Measurements from ENCODE around the gene ZFYVE28. TPM values are rescaled to one million over a fixed set of nuclear protein-coding genes. Genes with fewer than 3 reads are reported as not detected.

ZFYVE28 gene
- total RNA-seq, 1 donor from 2014 or later, result 3.3 TPM

DNA sequence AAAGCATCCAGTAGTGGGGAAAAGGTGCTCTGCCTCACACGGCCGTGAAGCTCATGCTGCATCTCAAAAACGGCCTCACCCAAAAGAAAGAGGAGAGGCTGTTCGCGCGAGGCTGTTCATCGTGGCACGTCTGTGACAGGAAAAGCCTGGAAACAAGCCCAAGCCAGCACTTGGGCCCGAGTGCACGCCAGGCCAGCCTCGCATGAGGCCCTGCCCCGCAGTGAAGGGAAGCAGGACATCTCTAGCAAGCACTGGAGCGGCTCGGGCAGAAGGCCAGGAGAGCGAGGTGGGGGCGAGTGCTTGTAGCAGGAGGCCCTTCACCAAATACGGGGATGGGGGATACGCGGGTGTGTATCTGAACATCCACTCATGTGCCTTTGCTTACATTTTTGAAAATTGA, 116.6 kb downstream of the ZFYVE28 start:
- H3K27me3 Mint-ChIP-seq, result peaks cover 15% of the 10 kb centered on the region
- H3K4me3 Mint-ChIP-seq (ENCODE audit: low read depth), result no peak overlapping the region
- TF ChIP-seq, protein P1, sequence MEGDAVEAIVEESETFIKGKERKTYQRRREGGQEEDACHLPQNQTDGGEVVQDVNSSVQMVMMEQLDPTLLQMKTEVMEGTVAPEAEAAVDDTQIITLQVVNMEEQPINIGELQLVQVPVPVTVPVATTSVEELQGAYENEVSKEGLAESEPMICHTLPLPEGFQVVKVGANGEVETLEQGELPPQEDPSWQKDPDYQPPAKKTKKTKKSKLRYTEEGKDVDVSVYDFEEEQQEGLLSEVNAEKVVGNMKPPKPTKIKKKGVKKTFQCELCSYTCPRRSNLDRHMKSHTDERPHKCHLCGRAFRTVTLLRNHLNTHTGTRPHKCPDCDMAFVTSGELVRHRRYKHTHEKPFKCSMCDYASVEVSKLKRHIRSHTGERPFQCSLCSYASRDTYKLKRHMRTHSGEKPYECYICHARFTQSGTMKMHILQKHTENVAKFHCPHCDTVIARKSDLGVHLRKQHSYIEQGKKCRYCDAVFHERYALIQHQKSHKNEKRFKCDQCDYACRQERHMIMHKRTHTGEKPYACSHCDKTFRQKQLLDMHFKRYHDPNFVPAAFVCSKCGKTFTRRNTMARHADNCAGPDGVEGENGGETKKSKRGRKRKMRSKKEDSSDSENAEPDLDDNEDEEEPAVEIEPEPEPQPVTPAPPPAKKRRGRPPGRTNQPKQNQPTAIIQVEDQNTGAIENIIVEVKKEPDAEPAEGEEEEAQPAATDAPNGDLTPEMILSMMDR (IDR thresholded peaks at IDR 0.05; ENCODE audit: unreplicated experiment), result no peak
- peaks cover 8% of the 10 kb centered on the region for H3K9me3 Mint-ChIP-seq (ENCODE audit: low read depth)
- no peak for DNase-seq (ENCODE audit: low spot score, unreplicated experiment)
- H3K27ac Mint-ChIP-seq, result no peak overlapping the region
- H3K36me3 Mint-ChIP-seq (ENCODE audit: insufficient read depth), result peaks cover 6% of the 10 kb centered on the region
- no peaks in the 10 kb centered on the region for H3K4me1 Mint-ChIP-seq (ENCODE audit: low read depth)

DNA sequence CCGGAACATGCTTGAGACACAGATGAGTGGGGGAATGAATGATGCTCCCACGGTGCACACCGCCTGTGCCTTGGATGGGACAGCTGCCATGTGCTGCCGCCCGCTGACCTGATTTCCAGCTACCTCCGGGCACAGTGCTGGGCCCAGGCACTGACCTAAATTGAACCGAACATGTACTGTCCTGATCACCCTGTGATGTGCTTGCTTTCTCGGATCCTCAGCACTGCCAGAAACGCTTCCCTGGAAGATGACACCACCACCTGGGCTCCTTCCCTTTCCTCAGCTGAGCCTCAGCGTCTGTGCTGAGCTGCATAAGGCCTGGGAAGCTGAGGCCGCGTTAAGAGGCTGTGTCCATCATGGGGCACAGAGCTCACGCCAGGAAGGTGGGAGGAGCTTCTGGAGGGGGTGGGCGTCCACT, 117.2 kb downstream of the ZFYVE28 start:
- Mint-ChIP-seq H3K36me3 (ENCODE audit: insufficient read depth) (peaks cover 4% of the 10 kb centered on the region), H3K4me1 (ENCODE audit: low read depth) (peaks cover 2% of the 10 kb centered on the region), H3K4me3 (ENCODE audit: low read depth) (no peak overlapping the region), H3K27me3 (peaks cover 15% of the 10 kb centered on the region), H3K27ac (no peak overlapping the region), H3K9me3 (ENCODE audit: low read depth) (peaks cover 6% of the 10 kb centered on the region)
- TF ChIP-seq, protein P1 (IDR thresholded peaks at IDR 0.05; ENCODE audit: unreplicated experiment), result no peak
- DNase-seq (ENCODE audit: low spot score, unreplicated experiment), result no peak

DNA sequence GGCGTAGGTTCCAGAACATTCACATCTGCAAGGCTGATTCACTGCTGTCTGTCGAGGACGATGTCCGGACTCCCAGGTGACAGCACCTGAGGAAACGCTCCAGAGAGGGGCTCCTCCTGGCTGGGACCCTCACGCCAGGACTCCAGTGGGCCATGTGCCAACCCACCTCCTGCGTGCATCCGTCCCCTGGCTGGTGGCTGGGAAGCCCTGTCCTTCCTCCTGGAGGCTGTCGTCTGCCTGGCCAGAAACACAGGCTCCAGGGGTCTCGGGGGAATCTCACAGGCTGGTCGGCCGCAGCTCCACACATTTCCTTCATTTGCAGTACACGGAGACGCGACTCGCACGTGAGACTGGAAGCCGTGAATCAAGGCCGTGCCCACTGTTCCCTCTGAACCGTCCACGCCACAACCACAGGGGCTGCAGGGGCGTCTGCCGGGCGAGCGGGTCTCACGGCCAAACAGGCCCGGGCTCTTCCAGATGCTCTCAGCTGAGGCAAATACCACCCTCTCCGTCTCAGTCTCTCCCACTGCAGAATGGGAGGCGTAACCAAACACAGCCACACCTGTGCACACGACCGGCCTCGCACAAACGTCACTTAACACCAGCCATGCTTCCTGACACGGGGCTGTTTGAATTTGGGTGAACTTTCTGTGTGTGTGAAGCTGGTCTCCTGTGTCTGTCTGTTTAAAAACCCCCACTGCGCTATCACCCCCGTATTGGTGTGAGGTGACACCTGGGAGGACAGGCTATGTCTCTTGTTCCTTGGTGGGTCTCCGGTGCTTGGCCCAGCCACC, 117.8 kb downstream of the ZFYVE28 start:
- DNase-seq (ENCODE audit: low spot score, unreplicated experiment), result no peak
- TF ChIP-seq, protein P1 (IDR thresholded peaks at IDR 0.05; ENCODE audit: unreplicated experiment), result no peak
- Mint-ChIP-seq H3K27ac (no peak overlapping the region), H3K36me3 (ENCODE audit: insufficient read depth) (peaks cover 4% of the 10 kb centered on the region), H3K4me3 (ENCODE audit: low read depth) (no peak overlapping the region), H3K4me1 (ENCODE audit: low read depth) (peaks cover 4% of the 10 kb centered on the region), H3K9me3 (ENCODE audit: low read depth) (peaks cover 6% of the 10 kb centered on the region), H3K27me3 (peaks cover 15% of the 10 kb centered on the region)

DNA sequence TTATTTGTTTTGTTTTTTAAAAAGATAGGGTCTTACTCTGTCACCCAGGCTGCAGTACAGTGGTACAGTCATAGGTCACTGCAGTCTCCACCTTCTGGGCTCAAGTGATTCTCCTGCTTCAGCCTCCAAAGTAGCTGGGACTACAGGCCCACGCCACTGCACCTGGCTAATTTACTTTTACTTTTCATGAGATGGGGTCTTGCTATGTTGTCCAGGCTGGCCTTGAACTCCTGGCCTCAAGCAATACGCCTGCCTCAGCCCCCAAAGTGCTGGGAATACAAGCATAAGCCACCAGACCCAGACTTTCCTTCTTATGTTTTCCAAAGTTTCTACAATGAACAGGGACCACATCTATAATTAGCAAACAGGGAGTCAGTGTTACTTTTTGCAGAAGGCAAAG, 118.7 kb downstream of the ZFYVE28 start:
- Mint-ChIP-seq H3K36me3 (ENCODE audit: insufficient read depth) (peaks cover 4% of the 10 kb centered on the region), H3K4me3 (ENCODE audit: low read depth) (no peak overlapping the region), H3K9me3 (ENCODE audit: low read depth) (peaks cover 6% of the 10 kb centered on the region), H3K27me3 (peaks cover 15% of the 10 kb centered on the region), H3K27ac (no peak overlapping the region), H3K4me1 (ENCODE audit: low read depth) (peaks cover 4% of the 10 kb centered on the region)
- DNase-seq (ENCODE audit: low spot score, unreplicated experiment), result no peak
- TF ChIP-seq, protein P1 (IDR thresholded peaks at IDR 0.05; ENCODE audit: unreplicated experiment), result no peak

DNA sequence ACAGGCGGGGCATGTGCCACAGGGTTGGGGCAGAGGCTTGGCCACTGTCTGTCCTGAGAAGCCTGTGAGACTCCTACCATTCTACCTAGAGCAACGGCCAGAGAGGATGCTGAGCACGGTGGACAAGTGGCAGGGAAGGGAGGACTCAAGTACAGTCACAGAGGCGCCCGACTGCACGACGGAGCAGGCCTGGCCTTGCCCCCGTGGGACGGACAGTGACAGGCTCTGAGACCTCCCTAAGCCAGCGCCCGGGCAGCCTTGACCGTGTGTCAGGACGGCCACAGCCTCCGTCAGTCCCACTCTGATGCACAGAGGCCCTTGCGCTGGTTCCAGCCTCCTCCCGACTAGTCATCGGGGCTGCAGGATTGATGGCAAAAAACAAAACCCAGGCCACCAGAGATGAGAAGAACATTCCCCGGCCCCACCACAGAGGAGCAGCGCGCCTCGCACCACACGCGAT, 119.9 kb downstream of the ZFYVE28 start:
- Mint-ChIP-seq H3K27me3 (peaks cover 15% of the 10 kb centered on the region), H3K9me3 (ENCODE audit: low read depth) (peaks cover 12% of the 10 kb centered on the region), H3K36me3 (ENCODE audit: insufficient read depth) (peaks cover 6% of the 10 kb centered on the region), H3K27ac (no peak overlapping the region), H3K4me3 (ENCODE audit: low read depth) (no peak overlapping the region), H3K4me1 (ENCODE audit: low read depth) (peaks cover 4% of the 10 kb centered on the region)
- TF ChIP-seq, protein P1 (IDR thresholded peaks at IDR 0.05; ENCODE audit: unreplicated experiment), result no peak
- DNase-seq (ENCODE audit: low spot score, unreplicated experiment), result no peak
